ENCODE results near the gene ZNF804A. TPM values are rescaled to one million over a fixed set of nuclear protein-coding genes. Genes with fewer than 3 reads are reported as not detected.

The ZNF804A gene
- total and polyA plus RNA-seq, 5 experiments from 2014 or later, result not detected

- Mint-ChIP-seq H3K9me3 (peaks cover 0 to 16% (median 2%) of the 10 kb centered on the region in 9 donors), H3K4me3 (no peak overlapping the region)
These were observed 19.1 kb upstream of the ZNF804A start for GRCh38 chr2:184579226-184579625.

DNA sequence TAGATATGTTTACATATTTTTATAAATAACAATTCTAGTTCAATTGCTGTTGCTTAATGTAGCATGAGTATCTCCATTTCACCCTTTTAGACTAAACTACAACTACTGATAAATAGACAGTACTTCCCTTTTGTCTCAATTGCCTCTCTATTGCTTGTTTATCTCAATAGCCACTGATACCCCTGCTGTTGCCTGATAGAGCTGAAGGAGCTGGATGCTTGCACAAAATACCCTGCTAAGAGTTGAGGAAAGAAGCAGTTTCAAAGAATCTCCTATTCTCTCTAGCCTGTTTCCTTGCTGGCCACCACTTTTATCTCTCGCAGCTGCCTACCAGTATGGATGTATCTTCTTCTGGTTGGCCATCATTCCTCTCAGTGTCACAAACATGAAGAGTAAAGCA, 16.9 kb upstream of the ZNF804A start:
- no peak for ATAC-seq
- no peak overlapping the region for H3K4me3 Mint-ChIP-seq
- no peaks in the 10 kb centered on the region for H3K27me3 Mint-ChIP-seq
- H3K27ac Mint-ChIP-seq, result no peak overlapping the region
- H3K9me3 Mint-ChIP-seq, result peaks cover 0 to 7% (median 0%) of the 10 kb centered on the region in 9 donors
- no peaks in the 10 kb centered on the region for H3K4me1 Mint-ChIP-seq
- DNase-seq, result no peak
- H3K36me3 Mint-ChIP-seq, result no peaks in the 10 kb centered on the region
- POLR2A ChIA-PET, result no interaction called here

More at GRCh38 chr2:184579226-184579625, 19.1 kb upstream of the ZNF804A start:
- no peak for DNase-seq
- POLR2A ChIA-PET, result no interaction called here
- H3K4me1 Mint-ChIP-seq, result no peaks in the 10 kb centered on the region
- no peaks in the 10 kb centered on the region for H3K27me3 Mint-ChIP-seq
- ATAC-seq, result no peak
- no peaks in the 10 kb centered on the region for H3K36me3 Mint-ChIP-seq
- no peak overlapping the region for H3K27ac Mint-ChIP-seq

GRCh38 chr2:184589261-184589660, 9.1 kb upstream of the ZNF804A start:
- DNase-seq (no peak), ATAC-seq (no peak)
- Mint-ChIP-seq H3K36me3 (no peaks in the 10 kb centered on the region), H3K27me3 (peaks cover 0 to 8% (median 2%) of the 10 kb centered on the region in 5 donors), H3K4me3 (no peak overlapping the region), H3K27ac (no peak overlapping the region), H3K9me3 (peaks cover 0 to 11% (median 4%) of the 10 kb centered on the region in 9 donors), H3K4me1 (no peaks in the 10 kb centered on the region)
- POLR2A ChIA-PET, result no interaction called here

DNA sequence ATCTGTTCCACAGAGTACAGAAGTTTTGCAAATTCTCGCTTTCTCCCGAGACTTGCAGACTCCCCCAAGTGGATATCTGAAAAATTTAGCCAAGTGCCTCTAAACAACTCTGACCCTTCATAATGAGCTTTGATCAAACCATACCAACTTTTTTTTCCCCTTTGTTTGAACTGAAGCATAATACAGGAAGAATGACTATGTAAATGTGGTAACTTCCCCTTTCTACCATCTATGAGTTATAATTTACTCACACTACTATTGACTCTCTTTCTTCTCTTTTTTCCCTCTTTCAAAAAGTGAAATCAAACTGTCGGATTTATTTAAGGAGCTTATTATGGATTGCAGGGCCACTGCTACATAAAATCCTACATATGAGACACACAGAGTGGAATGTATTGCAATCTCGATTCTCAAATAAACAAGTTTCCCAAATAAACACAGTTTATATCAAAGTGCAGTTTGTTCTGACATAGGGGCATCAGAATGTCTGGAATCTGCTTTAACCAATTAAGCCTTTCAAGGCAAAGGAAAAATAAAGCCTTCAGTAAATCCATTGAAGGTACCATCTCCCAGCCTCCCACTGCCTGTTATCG, 1.4 kb upstream of the ZNF804A start:
- ATAC-seq, result no peak
- peak overlapping the region in 2 of 10 donors; percentile 5 to 9 for H3K27ac Mint-ChIP-seq
- H3K36me3 Mint-ChIP-seq, result peaks cover 0 to 9% (median 3%) of the 10 kb centered on the region in 3 donors
- POLR2A ChIA-PET, result no interaction called here
- peaks cover 4 to 24% (median 16%) of the 10 kb centered on the region in 4 donors for H3K4me1 Mint-ChIP-seq
- peaks cover 0 to 9% (median 1%) of the 10 kb centered on the region in 9 donors for H3K9me3 Mint-ChIP-seq
- H3K4me3 Mint-ChIP-seq, result peak overlapping the region in 6 of 10 donors; percentile 26 to 79 (median 56)
- no peak for DNase-seq
- H3K27me3 Mint-ChIP-seq, result peaks cover 26 to 57% (median 38%) of the 10 kb centered on the region in 5 donors

DNA sequence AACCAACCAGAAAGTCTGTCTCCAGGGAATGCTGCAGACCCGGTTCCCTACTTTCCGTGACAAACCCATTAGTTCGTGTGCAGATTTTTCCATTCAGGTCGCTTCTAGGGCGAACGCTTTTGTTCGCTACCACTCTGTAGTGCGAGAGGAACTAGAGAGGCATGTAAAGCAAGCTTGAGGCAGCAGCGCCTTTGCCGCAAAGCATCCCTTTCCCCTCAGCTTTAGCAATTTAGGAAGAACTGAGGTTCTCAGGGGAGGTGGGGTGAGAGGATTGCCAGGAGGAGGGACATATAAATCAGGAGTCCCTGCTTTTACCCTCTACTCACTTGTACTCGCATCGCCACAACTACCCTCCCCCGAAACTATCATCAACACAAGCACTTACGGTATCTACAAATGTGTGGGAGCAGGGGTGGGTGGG, 748 bp upstream of the ZNF804A start:
- Mint-ChIP-seq H3K27me3 (peaks cover 25 to 57% (median 35%) of the 10 kb centered on the region in 5 donors), H3K27ac (peak overlapping the region in 1 of 10 donors; percentile 5), H3K4me3 (peak overlapping the region; percentile 18 to 79 (median 46)), H3K36me3 (peaks cover 0 to 9% (median 3%) of the 10 kb centered on the region in 3 donors), H3K4me1 (peaks cover 4 to 24% (median 16%) of the 10 kb centered on the region in 4 donors), H3K9me3 (peaks cover 0 to 9% (median 1%) of the 10 kb centered on the region in 9 donors)
- POLR2A ChIA-PET, result no interaction called here
- ATAC-seq, result no peak
- DNase-seq, result no peak

- POLR2A ChIA-PET, result no interaction called here
- peak in 1 of 2 donors; percentile 9 for ATAC-seq
- peak overlapping the region in 1 of 10 donors; percentile 5 for H3K27ac Mint-ChIP-seq
- H3K9me3 Mint-ChIP-seq, result peaks cover 0 to 9% (median under 1%) of the 10 kb centered on the region in 9 donors
- no peak for DNase-seq
- H3K4me3 Mint-ChIP-seq, result peak overlapping the region; percentile 15 to 79 (median 46)
- H3K36me3 Mint-ChIP-seq, result peaks cover 0 to 9% (median 3%) of the 10 kb centered on the region in 3 donors
- H3K27me3 Mint-ChIP-seq, result peaks cover 25 to 57% (median 33%) of the 10 kb centered on the region in 5 donors
- peaks cover 4 to 24% (median 16%) of the 10 kb centered on the region in 4 donors for H3K4me1 Mint-ChIP-seq
These were observed 370 bp upstream of the ZNF804A start for GRCh38 chr2:184598002-184598315.

- Mint-ChIP-seq H3K36me3 (peaks cover 0 to 9% (median 3%) of the 10 kb centered on the region in 3 donors), H3K9me3 (peaks cover 0 to 4% (median 0%) of the 10 kb centered on the region in 9 donors), H3K4me1 (peaks cover 4 to 24% (median 16%) of the 10 kb centered on the region in 4 donors), H3K27me3 (peaks cover 27 to 55% (median 33%) of the 10 kb centered on the region in 5 donors), H3K27ac (no peak overlapping the region), H3K4me3 (peak overlapping the region; percentile 22 to 76 (median 63))
- DNase-seq, result no peak
- POLR2A ChIA-PET, result no interaction called here
- ATAC-seq, result peak in 1 of 2 donors; percentile 7
These were observed 934 bp downstream of the ZNF804A start for GRCh38 chr2:184599054-184599871.

- peaks cover 0 to 9% (median 3%) of the 10 kb centered on the region in 3 donors for H3K36me3 Mint-ChIP-seq
- peaks cover 0 to 4% (median 0%) of the 10 kb centered on the region in 9 donors for H3K9me3 Mint-ChIP-seq
- ATAC-seq (no peak), DNase-seq (no peak)
- peak overlapping the region in 1 of 10 donors; percentile 76 for H3K4me3 Mint-ChIP-seq
- no peak overlapping the region for H3K27ac Mint-ChIP-seq
- peaks cover 4 to 24% (median 16%) of the 10 kb centered on the region in 4 donors for H3K4me1 Mint-ChIP-seq
- POLR2A ChIA-PET, result no interaction called here
- H3K27me3 Mint-ChIP-seq, result peaks cover 27 to 49% (median 30%) of the 10 kb centered on the region in 5 donors
These were observed 1.5 kb downstream of the ZNF804A start for GRCh38 chr2:184599872-184600222.

DNA sequence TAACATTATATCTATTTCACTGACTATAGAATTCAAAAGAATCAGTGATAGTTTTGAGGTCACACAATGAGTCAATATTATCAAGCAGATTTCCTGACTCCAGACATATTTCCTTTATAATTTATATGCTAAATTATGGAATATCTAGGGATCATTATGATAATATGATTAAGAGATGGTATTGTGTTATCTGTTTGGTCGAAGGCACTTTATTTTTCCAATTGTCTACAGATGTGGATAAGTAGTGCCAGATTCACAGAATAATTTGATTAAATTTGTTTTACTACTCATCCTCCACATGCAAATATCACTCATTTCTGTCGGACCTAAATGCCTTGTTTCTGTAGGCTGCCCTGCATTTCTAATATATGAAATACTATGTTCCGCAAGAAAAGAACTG, 4.4 kb downstream of the ZNF804A start:
- ATAC-seq (no peak), DNase-seq (no peak)
- Mint-ChIP-seq H3K27me3 (peaks cover 14 to 25% (median 14%) of the 10 kb centered on the region in 5 donors), H3K27ac (no peak overlapping the region), H3K9me3 (no peaks in the 10 kb centered on the region), H3K36me3 (peaks cover 0 to 9% (median 0%) of the 10 kb centered on the region in 3 donors), H3K4me1 (peaks cover 4 to 12% (median 7%) of the 10 kb centered on the region in 4 donors), H3K4me3 (no peak overlapping the region)
- POLR2A ChIA-PET, result no interaction called here

DNA sequence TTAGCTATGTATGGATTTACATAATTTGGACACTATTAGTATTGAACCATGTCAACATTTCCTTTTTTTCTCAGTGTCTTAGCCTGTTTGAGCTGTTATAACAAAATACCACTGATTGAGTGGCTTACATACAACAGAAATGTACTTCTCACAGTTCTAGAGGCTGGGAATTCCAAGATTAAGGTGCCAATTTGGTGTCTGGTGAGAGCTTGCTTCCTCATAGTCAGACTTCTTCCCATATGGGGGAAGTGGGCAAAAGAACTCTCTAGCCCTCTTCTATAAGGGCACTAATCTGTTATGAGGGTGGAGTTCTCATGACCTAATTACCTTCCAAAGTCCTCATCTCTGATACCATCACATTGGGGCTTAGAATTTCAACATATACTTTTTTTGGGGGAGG, 12.6 kb downstream of the ZNF804A start:
- no peaks in the 10 kb centered on the region for H3K4me1 Mint-ChIP-seq
- ATAC-seq, result no peak
- no peak for DNase-seq
- no peak overlapping the region for H3K4me3 Mint-ChIP-seq
- H3K27me3 Mint-ChIP-seq, result peaks cover 0 to 2% (median 0%) of the 10 kb centered on the region in 5 donors
- POLR2A ChIA-PET, result no interaction called here
- no peak overlapping the region for H3K27ac Mint-ChIP-seq
- H3K9me3 Mint-ChIP-seq, result peaks cover 0 to 14% (median 3%) of the 10 kb centered on the region in 9 donors
- no peaks in the 10 kb centered on the region for H3K36me3 Mint-ChIP-seq

- POLR2A ChIA-PET, result no interaction called here
- DNase-seq (no peak), ATAC-seq (no peak)
- no peak overlapping the region for H3K4me3 Mint-ChIP-seq
- peaks cover 0 to 14% (median 4%) of the 10 kb centered on the region in 9 donors for H3K9me3 Mint-ChIP-seq
- peaks cover 0 to 2% (median 0%) of the 10 kb centered on the region in 5 donors for H3K27me3 Mint-ChIP-seq
- no peaks in the 10 kb centered on the region for H3K4me1 Mint-ChIP-seq
- no peaks in the 10 kb centered on the region for H3K36me3 Mint-ChIP-seq
- no peak overlapping the region for H3K27ac Mint-ChIP-seq
These were observed 13.2 kb downstream of the ZNF804A start for GRCh38 chr2:184611361-184612085.

DNA sequence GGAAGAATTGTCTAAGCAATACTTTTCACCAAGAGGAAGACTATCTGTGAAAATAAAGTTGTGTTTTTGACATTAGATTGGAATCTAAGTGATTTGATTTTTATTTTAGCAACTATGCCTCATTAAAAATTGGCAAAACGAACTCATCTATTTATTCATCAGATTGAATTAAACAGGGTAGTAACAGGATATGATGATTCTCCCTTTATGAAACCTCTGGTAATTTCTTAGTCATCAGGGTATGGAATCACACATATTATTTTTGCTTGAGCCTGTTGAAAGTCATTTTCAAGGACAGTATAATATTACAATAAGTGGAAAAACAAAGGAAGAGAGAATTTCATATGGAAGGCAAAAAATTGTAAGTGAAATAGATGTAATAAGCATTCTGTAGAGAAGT, 22.0 kb downstream of the ZNF804A start:
- no peak overlapping the region for H3K27ac Mint-ChIP-seq
- H3K4me1 Mint-ChIP-seq, result no peaks in the 10 kb centered on the region
- no peaks in the 10 kb centered on the region for H3K36me3 Mint-ChIP-seq
- H3K4me3 Mint-ChIP-seq, result no peak overlapping the region
- H3K9me3 Mint-ChIP-seq, result peaks cover 0 to 4% (median 0%) of the 10 kb centered on the region in 9 donors
- POLR2A ChIA-PET, result no interaction called here
- no peak for ATAC-seq
- H3K27me3 Mint-ChIP-seq, result peaks cover 0 to 2% (median 0%) of the 10 kb centered on the region in 5 donors
- DNase-seq, result no peak
